GM18520 (cell line): ENCODE measurements around the gene SYT11.
"Not testable (repeated sequence)": the region's sequence is repeated elsewhere in the genome, so short reads cannot be mapped to it uniquely, and the experiment has no call there.

ENCODE experiments used
- ATAC-seq: cut with Tn5 transposase; IDR thresholded peaks from one replicate; pipeline ENCODE4 v1.9.1; 2021; ENCODE audit not compliant: unreplicated experiment

The SYT11 gene

GRCh38 chr1:155859881-155860871 is 809 bp downstream of the SYT11 start:
- ATAC-seq: no peak

- no peak for ATAC-seq
Measured at GRCh38 chr1:155860970-155861510, 1.7 kb downstream of the SYT11 start.

GRCh38 chr1:155861896-155862295 is 2.5 kb downstream of the SYT11 start:
- ATAC-seq: no peak

GRCh38 chr1:155864393-155864792 is 5.0 kb downstream of the SYT11 start:
- ATAC-seq: no peak

GRCh38 chr1:155867766-155868165 is 8.4 kb downstream of the SYT11 start:
- ATAC-seq: no peak

- no peak for ATAC-seq
Measured at GRCh38 chr1:155871390-155871789, 12.0 kb downstream of the SYT11 start.

- no peak for ATAC-seq
Measured at GRCh38 chr1:155872527-155872926, 13.2 kb downstream of the SYT11 start.

- no peak for ATAC-seq
Measured at GRCh38 chr1:155873860-155874259, 14.5 kb downstream of the SYT11 start.

GRCh38 chr1:155877945-155878344 is 18.6 kb downstream of the SYT11 start:
- no peak for ATAC-seq

GRCh38 chr1:155880251-155880650 is 20.9 kb downstream of the SYT11 start:
- no peak for ATAC-seq

GRCh38 chr1:155880950-155881349 is 21.6 kb downstream of the SYT11 start:
- ATAC-seq: no peak

- ATAC-seq: no peak
Measured at GRCh38 chr1:155882235-155882634, 22.9 kb downstream of the SYT11 start.

GRCh38 chr1:155882766-155883165 is 23.4 kb downstream of the SYT11 start:
- ATAC-seq: no peak

GRCh38 chr1:155884031-155884960 is 24.9 kb downstream of the SYT11 start:
- ATAC-seq: no peak

GRCh38 chr1:155884982-155885381 is 25.6 kb downstream of the SYT11 start:
- no peak for ATAC-seq

GRCh38 chr1:155888481-155888880 is 29.1 kb downstream of the SYT11 start:
- ATAC-seq: no peak

- ATAC-seq: no peak
Measured at GRCh38 chr1:155889566-155889965, 30.2 kb downstream of the SYT11 start.

GRCh38 chr1:155890251-155890650 is 30.9 kb downstream of the SYT11 start:
- ATAC-seq: no peak

GRCh38 chr1:155892796-155893195 is 33.4 kb downstream of the SYT11 start:
- ATAC-seq: no peak

GRCh38 chr1:155893389-155894142 is 34.2 kb downstream of the SYT11 start:
- ATAC-seq: no peak

GRCh38 chr1:155895617-155896016 is 36.2 kb downstream of the SYT11 start:
- not testable (repeated sequence) for ATAC-seq
